Activated T-cell treated with anti-CD3 and anti-CD28 coated beads, Interleukin-2, amount 50 U/mL, for 72 hours (primary cell): ENCODE results near the gene TMIGD1. TPM values are rescaled to one million over a fixed set of nuclear protein-coding genes. Genes with fewer than 3 reads are reported as not detected.

ENCODE experiments used
- ATAC-seq, 2 donors: fragments of 150-1000 bp; cut with Tn5 transposase; replicated peaks in 1 of 2; 2 replicates each; pipeline ENCODE4 v1.10.0; 2021; ENCODE audit warnings: moderate library complexity in 2 of 2, mild to moderate bottlenecking in 1 of 2
- DNase-seq, 2 donors: peaks; one replicate each; pipeline ENCODE4 v3.0.0; 2021 to 2022; ENCODE audit warnings: mixed read lengths in 1 of 2
- H3K27ac Mint-ChIP-seq: one replicate; pipeline ENCODE4 v1.8.0; 2022; ENCODE audit warnings: mild to moderate bottlenecking, moderate library complexity, mixed read lengths
- H3K27me3 Mint-ChIP-seq: one replicate; pipeline ENCODE4 v1.8.0; 2022; ENCODE audit warnings: low read depth, mixed read lengths
- H3K36me3 Mint-ChIP-seq, 2 donors: one replicate each; pipeline ENCODE4 v1.8.0; 2022; ENCODE audit warnings: mixed read lengths in 2 of 2, mild to moderate bottlenecking in 1 of 2; ENCODE audit not compliant: insufficient read depth in 2 of 2
- H3K4me1 Mint-ChIP-seq: one replicate; pipeline ENCODE4 v1.8.0; 2022; ENCODE audit warnings: low read depth, mixed read lengths
- H3K4me3 Mint-ChIP-seq, 2 donors: one replicate each; pipeline ENCODE4 v1.8.0; 2022; ENCODE audit warnings: mild to moderate bottlenecking in 2 of 2, mixed read lengths in 2 of 2, moderate library complexity in 2 of 2
- H3K9me3 Mint-ChIP-seq, 2 donors: one replicate each; pipeline ENCODE4 v1.8.0; 2022; ENCODE audit warnings: mixed read lengths in 2 of 2
- total RNA-seq, 2 donors: library from RNA; stranded (reverse); gene quantifications; one replicate each; pipeline ENCODE4 v1.2.3, GENCODE V29; 2022

TMIGD1 gene
- total RNA-seq, 2 donors from 2014 or later, result not detected

- Mint-ChIP-seq H3K27ac (no peak overlapping the region), H3K9me3 (no peaks in the 10 kb centered on the region), H3K4me1 (peaks cover 65% of the 10 kb centered on the region), H3K4me3 (peak overlapping the region in 1 of 2 donors; percentile 18), H3K27me3 (no peaks in the 10 kb centered on the region), H3K36me3 (no peaks in the 10 kb centered on the region)
- ATAC-seq (peak; percentile 90 to 92), DNase-seq (peak; percentile 48 to 58)
Observed at GRCh38 chr17:30372755-30373154, 38.9 kb upstream of the TMIGD1 start.

- no peak overlapping the region for H3K4me3 Mint-ChIP-seq
- H3K27me3 Mint-ChIP-seq, result no peaks in the 10 kb centered on the region
- H3K9me3 Mint-ChIP-seq, result no peaks in the 10 kb centered on the region
- H3K4me1 Mint-ChIP-seq, result peaks cover 58% of the 10 kb centered on the region
- peaks cover 0 to 2% of the 10 kb centered on the region in 2 donors for H3K36me3 Mint-ChIP-seq
- no peak for DNase-seq
- H3K27ac Mint-ChIP-seq, result no peak overlapping the region
- no peak for ATAC-seq
Observed at GRCh38 chr17:30369995-30370394, 36.1 kb upstream of the TMIGD1 start.

- Mint-ChIP-seq H3K9me3 (no peaks in the 10 kb centered on the region), H3K27ac (no peak overlapping the region), H3K4me1 (peaks cover 62% of the 10 kb centered on the region), H3K27me3 (no peaks in the 10 kb centered on the region), H3K4me3 (no peak overlapping the region), H3K36me3 (peaks cover 2% of the 10 kb centered on the region in 2 donors)
- ATAC-seq, result no peak
- no peak for DNase-seq
Observed at GRCh38 chr17:30368912-30369720, 35.3 kb upstream of the TMIGD1 start.

- DNase-seq (no peak), ATAC-seq (no peak)
- Mint-ChIP-seq H3K4me1 (peaks cover 56% of the 10 kb centered on the region), H3K27me3 (no peaks in the 10 kb centered on the region), H3K4me3 (no peak overlapping the region), H3K9me3 (peaks cover 0 to 5% of the 10 kb centered on the region in 2 donors), H3K27ac (no peak overlapping the region), H3K36me3 (peaks cover 8 to 9% of the 10 kb centered on the region in 2 donors)
Observed at GRCh38 chr17:30366536-30366935, 32.7 kb upstream of the TMIGD1 start.

- Mint-ChIP-seq H3K36me3 (peaks cover 12 to 20% of the 10 kb centered on the region in 2 donors), H3K9me3 (peaks cover 6 to 9% of the 10 kb centered on the region in 2 donors), H3K4me1 (peaks cover 35% of the 10 kb centered on the region), H3K4me3 (peak overlapping the region; percentile 10 to 41), H3K27me3 (no peaks in the 10 kb centered on the region), H3K27ac (peak overlapping the region; percentile 58)
- ATAC-seq, result peak; percentile 93 to 94
- DNase-seq, result peak; percentile 86 to 92
Observed at GRCh38 chr17:30363715-30364202, 29.9 kb upstream of the TMIGD1 start.

GRCh38 chr17:30361766-30362279 lies 28.0 kb upstream of the TMIGD1 start:
- H3K27ac Mint-ChIP-seq, result no peak overlapping the region
- H3K36me3 Mint-ChIP-seq, result peaks cover 12 to 20% of the 10 kb centered on the region in 2 donors
- H3K4me1 Mint-ChIP-seq, result peaks cover 35% of the 10 kb centered on the region
- DNase-seq (no peak), ATAC-seq (no peak)
- H3K4me3 Mint-ChIP-seq, result no peak overlapping the region
- no peaks in the 10 kb centered on the region for H3K27me3 Mint-ChIP-seq
- peaks cover 6 to 9% of the 10 kb centered on the region in 2 donors for H3K9me3 Mint-ChIP-seq

- peaks cover 10 to 20% of the 10 kb centered on the region in 2 donors for H3K36me3 Mint-ChIP-seq
- H3K9me3 Mint-ChIP-seq, result peaks cover 6 to 9% of the 10 kb centered on the region in 2 donors
- no peak for DNase-seq
- peaks cover 25% of the 10 kb centered on the region for H3K4me1 Mint-ChIP-seq
- H3K27me3 Mint-ChIP-seq, result no peaks in the 10 kb centered on the region
- no peak overlapping the region for H3K4me3 Mint-ChIP-seq
- no peak overlapping the region for H3K27ac Mint-ChIP-seq
- ATAC-seq, result no peak
Observed at GRCh38 chr17:30360086-30360808, 26.4 kb upstream of the TMIGD1 start.

- Mint-ChIP-seq H3K27ac (no peak overlapping the region), H3K27me3 (no peaks in the 10 kb centered on the region), H3K36me3 (peaks cover 9 to 18% of the 10 kb centered on the region in 2 donors), H3K4me3 (no peak overlapping the region), H3K9me3 (peaks cover 6 to 9% of the 10 kb centered on the region in 2 donors), H3K4me1 (peaks cover 23% of the 10 kb centered on the region)
- no peak for DNase-seq
- ATAC-seq, result no peak
Observed at GRCh38 chr17:30358055-30358760, 24.4 kb upstream of the TMIGD1 start.

GRCh38 chr17:30357476-30357875 lies 23.6 kb upstream of the TMIGD1 start:
- peaks cover 6 to 7% of the 10 kb centered on the region in 2 donors for H3K9me3 Mint-ChIP-seq
- ATAC-seq (no peak), DNase-seq (no peak)
- H3K27ac Mint-ChIP-seq, result no peak overlapping the region
- no peaks in the 10 kb centered on the region for H3K27me3 Mint-ChIP-seq
- H3K4me3 Mint-ChIP-seq, result no peak overlapping the region
- H3K4me1 Mint-ChIP-seq, result peaks cover 18% of the 10 kb centered on the region
- H3K36me3 Mint-ChIP-seq, result peaks cover 7 to 16% of the 10 kb centered on the region in 2 donors

- Mint-ChIP-seq H3K4me3 (no peak overlapping the region), H3K36me3 (no peaks in the 10 kb centered on the region), H3K4me1 (peaks cover 15% of the 10 kb centered on the region), H3K9me3 (no peaks in the 10 kb centered on the region), H3K27me3 (no peaks in the 10 kb centered on the region), H3K27ac (no peak overlapping the region)
- peak in 1 of 2 donors; percentile 26 for ATAC-seq
- DNase-seq, result no peak
Observed at GRCh38 chr17:30354701-30355100, 20.8 kb upstream of the TMIGD1 start.

GRCh38 chr17:30352240-30352814 lies 18.5 kb upstream of the TMIGD1 start:
- Mint-ChIP-seq H3K4me3 (no peak overlapping the region), H3K36me3 (no peaks in the 10 kb centered on the region), H3K9me3 (no peaks in the 10 kb centered on the region), H3K27me3 (no peaks in the 10 kb centered on the region), H3K4me1 (peaks cover 15% of the 10 kb centered on the region), H3K27ac (no peak overlapping the region)
- ATAC-seq (peak in 1 of 2 donors; percentile 29), DNase-seq (peak in 1 of 2 donors; percentile 12)

- ATAC-seq (no peak), DNase-seq (no peak)
- no peak overlapping the region for H3K27ac Mint-ChIP-seq
- no peaks in the 10 kb centered on the region for H3K9me3 Mint-ChIP-seq
- peaks cover 15% of the 10 kb centered on the region for H3K4me1 Mint-ChIP-seq
- H3K27me3 Mint-ChIP-seq, result no peaks in the 10 kb centered on the region
- H3K4me3 Mint-ChIP-seq, result no peak overlapping the region
- no peaks in the 10 kb centered on the region for H3K36me3 Mint-ChIP-seq
Observed at GRCh38 chr17:30351735-30352134, 17.9 kb upstream of the TMIGD1 start.
